NCI-H2227 (cell line): Measurements from ENCODE around the gene GCAT.

Experiments
- DNase-seq: peaks from one replicate; lab custom pipeline; 2025; ENCODE audit not compliant: unreplicated experiment; lab: John Stamatoyannopoulos, UW

GCAT gene

GRCh38 chr22:37842015-37842793 is 34.5 kb downstream of the GCAT start:
- no peak for DNase-seq

- peak; percentile 73 for DNase-seq
These were observed 36.0 kb downstream of the GCAT start for GRCh38 chr22:37843741-37844089.

GRCh38 chr22:37844904-37845329 is 37.2 kb downstream of the GCAT start:
- DNase-seq = no peak

GRCh38 chr22:37846433-37846832 is 38.7 kb downstream of the GCAT start:
- DNase-seq = no peak

GRCh38 chr22:37848587-37849088 is 40.9 kb downstream of the GCAT start:
- no peak for DNase-seq

- peak; percentile 89 for DNase-seq
These were observed 41.5 kb downstream of the GCAT start, which contains the start of gene EIF3L for GRCh38 chr22:37849089-37849751. Gene EIF3L (plus strand): TSS chr22:37849419. CDS start chr22:37849450, 31 bp downstream.

GRCh38 chr22:37850801-37851200 is 43.1 kb downstream of the GCAT start:
- no peak for DNase-seq

- DNase-seq = no peak
These were observed 44.7 kb downstream of the GCAT start for GRCh38 chr22:37852418-37852817.

- no peak for DNase-seq
These were observed 47.2 kb downstream of the GCAT start for GRCh38 chr22:37854946-37855345.

GRCh38 chr22:37855462-37855861 is 47.7 kb downstream of the GCAT start:
- no peak for DNase-seq

GRCh38 chr22:37860796-37861421 is 53.2 kb downstream of the GCAT start:
- DNase-seq = no peak

- DNase-seq = peak; percentile 28
These were observed 55.0 kb downstream of the GCAT start for GRCh38 chr22:37862570-37863325.

GRCh38 chr22:37865510-37865909 is 57.8 kb downstream of the GCAT start:
- DNase-seq = no peak
